HepG2 (cell line): ENCODE measurements around the gene ACSM2A. TPM values are rescaled to one million over a fixed set of nuclear protein-coding genes. Genes with fewer than 3 reads are reported as not detected.

ENCODE experiments used
- ATF3 ChIP-seq: sonication (generic); formaldehyde crosslinking; IDR thresholded peaks from 2 replicates; pipeline ENCODE4 v1.4.0; 2020; ENCODE audit warnings: missing genetic modification reagents
- ATF7 ChIP-seq, 2 experiments: fragments of 450-650 bp in 1 of 2; sonication (generic) in 1 of 2; formaldehyde crosslinking in 1 of 2; IDR thresholded peaks; 2 replicates each; pipeline versions ENCODE4 v1.4.0 to v1.6.1; 2016 to 2020; ENCODE audit warnings: antibody characterized with exemption in 1 of 2, mild to moderate bottlenecking in 1 of 2, missing genetic modification reagents in 1 of 2
- BRD4 ChIP-seq: sonication (generic); formaldehyde crosslinking; IDR thresholded peaks from 2 replicates; pipeline ENCODE4 v1.4.0; 2020; ENCODE audit warnings: missing genetic modification reagents
- EEA1 ChIP-seq: sonication (generic); formaldehyde crosslinking; IDR thresholded peaks from 2 replicates; pipeline ENCODE4 v1.5.1; 2020; ENCODE audit warnings: mild to moderate bottlenecking, missing genetic modification reagents, borderline replicate concordance
- KLF11 ChIP-seq: IDR thresholded peaks from 2 replicates; pipeline ENCODE4 v1.6.1; 2016; ENCODE audit warnings: missing compliant biosample characterization
- NCOA1 ChIP-seq: sonication (generic); formaldehyde crosslinking; IDR thresholded peaks from 2 replicates; pipeline ENCODE4 v1.9.0; 2021; ENCODE audit warnings: missing genetic modification reagents
- RFX1 ChIP-seq: fragments of 450-650 bp; IDR thresholded peaks from 2 replicates; pipeline ENCODE4 v1.6.1; 2017
- RFXANK ChIP-seq: IDR thresholded peaks from 2 replicates; pipeline ENCODE4 v1.6.1; 2016
- SETDB1 ChIP-seq: sonication (generic); formaldehyde crosslinking; IDR thresholded peaks from 2 replicates; pipeline ENCODE4 v1.5.1; 2020; ENCODE audit warnings: missing genetic modification reagents, mild to moderate bottlenecking, borderline replicate concordance
- SNAPC2 ChIP-seq: sonication (generic); formaldehyde crosslinking; IDR thresholded peaks from 2 replicates; pipeline ENCODE4 v1.8.1; 2022; ENCODE audit warnings: mild to moderate bottlenecking, missing genetic modification reagents
- SNAPC5 ChIP-seq: sonication (generic); formaldehyde crosslinking; IDR thresholded peaks from 2 replicates; pipeline ENCODE4 v1.8.1; 2023; ENCODE audit warnings: mild to moderate bottlenecking, missing genetic modification reagents, borderline replicate concordance
- SRF ChIP-seq: IDR thresholded peaks from 2 replicates; pipeline ENCODE4 v1.6.1; 2011; ENCODE audit warnings: mild to moderate bottlenecking, low read depth, low read length, moderate library complexity
- SRY ChIP-seq: sonication (generic); formaldehyde crosslinking; IDR thresholded peaks from 2 replicates; pipeline ENCODE4 v1.8.0; 2022; ENCODE audit warnings: mild to moderate bottlenecking, missing genetic modification reagents
- TSC22D2 ChIP-seq: sonication (generic); formaldehyde crosslinking; IDR thresholded peaks from 2 replicates; pipeline ENCODE4 v1.5.1; 2020; ENCODE audit warnings: missing genetic modification reagents, mild to moderate bottlenecking, borderline replicate concordance
- WIZ ChIP-seq: sonication (generic); formaldehyde crosslinking; IDR thresholded peaks from 2 replicates; pipeline ENCODE4 v1.5.1; 2020; ENCODE audit warnings: mild to moderate bottlenecking, missing genetic modification reagents
- ZKSCAN1 ChIP-seq: fragments of 150-350 bp; IDR thresholded peaks from 2 replicates; pipeline ENCODE4 v1.6.1; 2014; ENCODE audit warnings: low read length
- ZNF335 ChIP-seq: sonication (generic); formaldehyde crosslinking; IDR thresholded peaks from 2 replicates; pipeline ENCODE4 v1.4.0; 2020; ENCODE audit warnings: missing genetic modification reagents
- ZNF33A ChIP-seq: sonication (generic); formaldehyde crosslinking; IDR thresholded peaks from 2 replicates; pipeline ENCODE4 v1.5.1; 2020; ENCODE audit warnings: missing genetic modification reagents, mild to moderate bottlenecking, moderate library complexity, borderline replicate concordance
- ZNF550 ChIP-seq: sonication (generic); formaldehyde crosslinking; IDR thresholded peaks from 2 replicates; pipeline ENCODE4 v1.4.0; 2020; ENCODE audit warnings: mild to moderate bottlenecking, missing genetic modification reagents, borderline replicate concordance
- ZNF615 ChIP-seq: sonication (generic); formaldehyde crosslinking; IDR thresholded peaks from 2 replicates; pipeline ENCODE4 v1.5.0; 2020; ENCODE audit warnings: mild to moderate bottlenecking, missing genetic modification reagents, borderline replicate concordance
- ZNF672 ChIP-seq: sonication (generic); formaldehyde crosslinking; IDR thresholded peaks from 2 replicates; pipeline ENCODE4 v1.8.1; 2022; ENCODE audit warnings: missing genetic modification reagents
- ZNF749 ChIP-seq: sonication (generic); formaldehyde crosslinking; IDR thresholded peaks from 2 replicates; pipeline ENCODE4 v1.8.0; 2022; ENCODE audit warnings: mild to moderate bottlenecking, missing genetic modification reagents, moderate library complexity, borderline replicate concordance
- polyA plus RNA-seq, 8 experiments: library from polyadenylated mRNA; depleted of rRNA in 3 of 8; stranded (reverse) in 7 of 8; unstranded in 1 of 8; fragments of >200 nt; fragmentation: Illumina TruSeq in 4 of 8; extraction: Trizol in 4 of 8; gene quantifications; 2 replicates each; pipeline versions ENCODE4 v1.2.1 to v1.2.3, GENCODE V29; 2011 to 2016; ENCODE audit warnings: low read depth in 4 of 8, missing spikeins in 1 of 8, mixed read lengths in 1 of 8; ENCODE audit not compliant: insufficient read depth in 1 of 8
- total RNA-seq, 5 experiments: library from RNA; depleted of rRNA; stranded (reverse); fragments of >200 nt; fragmentation: Illumina TruSeq; extraction: Trizol; gene quantifications; 2 replicates each; pipeline ENCODE4 v1.2.3, GENCODE V29; 2016; ENCODE audit warnings: low read depth in 1 of 5
- TF ChIP-seq, protein P1 (sequence below): IDR thresholded peaks from 2 replicates; pipeline ENCODE4 v1.6.1; 2016; ENCODE audit warnings: mild to moderate bottlenecking, missing biosample characterization, missing genetic modification reagents
- TF ChIP-seq, protein P2 (sequence below): sonication (generic); formaldehyde crosslinking; IDR thresholded peaks from 2 replicates; pipeline ENCODE4 v1.4.0; 2020; ENCODE audit warnings: missing genetic modification reagents
- TF ChIP-seq, protein P3 (sequence below), 2 experiments: IDR thresholded peaks; 2 replicates each; pipeline ENCODE4 v1.6.1; 2011 to 2012; ENCODE audit warnings: low read length in 2 of 2, borderline replicate concordance in 1 of 2, low read depth in 1 of 2, mild to moderate bottlenecking in 1 of 2, moderate library complexity in 1 of 2

Gene ACSM2A
- total and polyA plus RNA-seq, 2 of the 13 experiments (the other 11 are each of a cell fraction or from before 2014, with no cell fraction given) = 11.4 to 16.3 TPM

- TF ChIP-seq ZNF550 (CRISPR knock-in tag) (no peak), ZNF615 (CRISPR knock-in tag) (no peak), ZNF672 (CRISPR knock-in tag) (no peak), ZKSCAN1 (no peak), SRY (no peak), SNAPC5 (no peak), NCOA1 (CRISPR knock-in tag) (no peak), RFXANK (CRISPR knock-in tag) (0 out of 2 replicates have a peak, but pooled peaks have one; percentile 48), KLF11 (CRISPR knock-in tag) (no peak; the same call in 1 of the 2 replicates), ZNF33A (CRISPR knock-in tag) (no peak), SETDB1 (CRISPR knock-in tag) (no peak; the same call in 1 of the 2 replicates), ZNF749 (CRISPR knock-in tag) (no peak), ATF7 (IDR thresholded peaks at IDR 0.05) (no peak), ATF7 (CRISPR knock-in tag; IDR thresholded peaks at IDR 0.05) (no peak; the same call in 1 of the 2 replicates), TSC22D2 (CRISPR knock-in tag) (peak; percentile 75; the same call in 1 of the 2 replicates), SNAPC2 (no peak), WIZ (CRISPR knock-in tag) (no peak; the same call in 1 of the 2 replicates), BRD4 (peak; percentile 64; the same call in 1 of the 2 replicates), RFX1 (no peak), EEA1 (CRISPR knock-in tag) (no peak), ZNF335 (CRISPR knock-in tag) (0 out of 2 replicates have a peak, but pooled peaks have one; percentile 59), ATF3 (CRISPR knock-in tag) (no peak), SRF (no peak)
- TF ChIP-seq, protein P1, sequence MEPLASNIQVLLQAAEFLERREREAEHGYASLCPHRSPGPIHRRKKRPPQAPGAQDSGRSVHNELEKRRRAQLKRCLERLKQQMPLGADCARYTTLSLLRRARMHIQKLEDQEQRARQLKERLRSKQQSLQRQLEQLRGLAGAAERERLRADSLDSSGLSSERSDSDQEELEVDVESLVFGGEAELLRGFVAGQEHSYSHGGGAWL (CRISPR knock-in tag) = no peak
- TF ChIP-seq, protein P2, sequence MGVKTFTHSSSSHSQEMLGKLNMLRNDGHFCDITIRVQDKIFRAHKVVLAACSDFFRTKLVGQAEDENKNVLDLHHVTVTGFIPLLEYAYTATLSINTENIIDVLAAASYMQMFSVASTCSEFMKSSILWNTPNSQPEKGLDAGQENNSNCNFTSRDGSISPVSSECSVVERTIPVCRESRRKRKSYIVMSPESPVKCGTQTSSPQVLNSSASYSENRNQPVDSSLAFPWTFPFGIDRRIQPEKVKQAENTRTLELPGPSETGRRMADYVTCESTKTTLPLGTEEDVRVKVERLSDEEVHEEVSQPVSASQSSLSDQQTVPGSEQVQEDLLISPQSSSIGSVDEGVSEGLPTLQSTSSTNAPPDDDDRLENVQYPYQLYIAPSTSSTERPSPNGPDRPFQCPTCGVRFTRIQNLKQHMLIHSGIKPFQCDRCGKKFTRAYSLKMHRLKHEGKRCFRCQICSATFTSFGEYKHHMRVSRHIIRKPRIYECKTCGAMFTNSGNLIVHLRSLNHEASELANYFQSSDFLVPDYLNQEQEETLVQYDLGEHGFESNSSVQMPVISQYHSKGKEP (CRISPR knock-in tag) = 0 out of 2 replicates have a peak, but pooled peaks have one; percentile 81
- TF ChIP-seq, protein P3, sequence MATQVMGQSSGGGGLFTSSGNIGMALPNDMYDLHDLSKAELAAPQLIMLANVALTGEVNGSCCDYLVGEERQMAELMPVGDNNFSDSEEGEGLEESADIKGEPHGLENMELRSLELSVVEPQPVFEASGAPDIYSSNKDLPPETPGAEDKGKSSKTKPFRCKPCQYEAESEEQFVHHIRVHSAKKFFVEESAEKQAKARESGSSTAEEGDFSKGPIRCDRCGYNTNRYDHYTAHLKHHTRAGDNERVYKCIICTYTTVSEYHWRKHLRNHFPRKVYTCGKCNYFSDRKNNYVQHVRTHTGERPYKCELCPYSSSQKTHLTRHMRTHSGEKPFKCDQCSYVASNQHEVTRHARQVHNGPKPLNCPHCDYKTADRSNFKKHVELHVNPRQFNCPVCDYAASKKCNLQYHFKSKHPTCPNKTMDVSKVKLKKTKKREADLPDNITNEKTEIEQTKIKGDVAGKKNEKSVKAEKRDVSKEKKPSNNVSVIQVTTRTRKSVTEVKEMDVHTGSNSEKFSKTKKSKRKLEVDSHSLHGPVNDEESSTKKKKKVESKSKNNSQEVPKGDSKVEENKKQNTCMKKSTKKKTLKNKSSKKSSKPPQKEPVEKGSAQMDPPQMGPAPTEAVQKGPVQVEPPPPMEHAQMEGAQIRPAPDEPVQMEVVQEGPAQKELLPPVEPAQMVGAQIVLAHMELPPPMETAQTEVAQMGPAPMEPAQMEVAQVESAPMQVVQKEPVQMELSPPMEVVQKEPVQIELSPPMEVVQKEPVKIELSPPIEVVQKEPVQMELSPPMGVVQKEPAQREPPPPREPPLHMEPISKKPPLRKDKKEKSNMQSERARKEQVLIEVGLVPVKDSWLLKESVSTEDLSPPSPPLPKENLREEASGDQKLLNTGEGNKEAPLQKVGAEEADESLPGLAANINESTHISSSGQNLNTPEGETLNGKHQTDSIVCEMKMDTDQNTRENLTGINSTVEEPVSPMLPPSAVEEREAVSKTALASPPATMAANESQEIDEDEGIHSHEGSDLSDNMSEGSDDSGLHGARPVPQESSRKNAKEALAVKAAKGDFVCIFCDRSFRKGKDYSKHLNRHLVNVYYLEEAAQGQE (IDR thresholded peaks at IDR 0.05; ENCODE audit: borderline replicate concordance in 1 of 2, low read depth in 1 of 2, low read length in 2 of 2) = peak; percentile 54 to 94
Measured at GRCh38 chr16:20424129-20424866, 27.0 kb upstream of the ACSM2A start (continued).
